Left lung (tissue), 10 donors: Measurements from ENCODE around the gene EIF4G3. TPM values are rescaled to one million over a fixed set of nuclear protein-coding genes. Genes with fewer than 3 reads are reported as not detected.
"Not testable (repeated sequence)": the region's sequence is repeated elsewhere in the genome, so short reads cannot be mapped to it uniquely, and the experiment has no call there.

Experiments used
- ATAC-seq: fragments of 200-7000 bp; cut with Tn5 transposase; one replicate; pipeline ENCODE4 v1.9.1; 2020; ENCODE audit warnings: moderate library complexity
- DNase-seq, 4 donors: peaks; one replicate each; pipeline ENCODE4 v3.0.0-alpha.2; 2013 to 2020
- H3K27ac ChIP-seq, 2 donors: fragments of 200-600 bp; sonication (generic) in 1 of 2; one replicate each; pipeline versions ENCODE4 v1.5.0 to v1.8.0; 2020 to 2021
- H3K27me3 ChIP-seq, 2 donors: fragments of 200-600 bp; sonication (generic) in 1 of 2; one replicate each; pipeline versions ENCODE4 v1.5.0 to v1.8.0; 2020 to 2021
- H3K36me3 ChIP-seq, 2 donors: fragments of 200-600 bp; sonication (generic) in 1 of 2; one replicate each; pipeline versions ENCODE4 v1.5.0 to v1.8.0; 2020 to 2021
- H3K4me1 ChIP-seq, 2 donors: fragments of 200-600 bp; one replicate each; pipeline ENCODE4 v1.8.0; 2021
- H3K4me3 ChIP-seq, 2 donors: fragments of 200-600 bp; sonication (generic) in 1 of 2; one replicate each; pipeline versions ENCODE4 v1.5.0 to v1.8.0; 2020 to 2021; ENCODE audit warnings: mild to moderate bottlenecking in 1 of 2
- H3K9me3 ChIP-seq, 2 donors: fragments of 200-600 bp; sonication (generic) in 1 of 2; one replicate each; pipeline versions ENCODE4 v1.5.0 to v1.8.0; 2020 to 2021
- CTCF ChIP-seq, 2 donors: fragments of 200-600 bp; sonication (generic) in 1 of 2; IDR thresholded peaks; one replicate each; pipeline versions ENCODE4 v1.5.0 to v1.8.0; 2021; ENCODE audit warnings: antibody characterized with exemption in 2 of 2
- intact Hi-C, 2 donors: fragments of 100-400 bp; cut with DNase I; formaldehyde crosslinking; loops; one replicate each; pipeline versions ENCODE4 v1.11.2 to v1.14.2; 2022
- polyA plus RNA-seq, 6 donors: library from polyadenylated mRNA; unstranded; fragments of 120-200 nt; gene quantifications; one replicate each; pipeline ENCODE4 v1.2.1, GENCODE V29; 2013; ENCODE audit not compliant: insufficient read length in 6 of 6
- total RNA-seq, 2 donors: library from RNA; stranded (reverse); fragmentation: NEBNext Ultra II Directional; extraction: Animal tissue kit (Norgen Biotek cat#: 25700); gene quantifications; one replicate each; pipeline ENCODE4 v1.2.1, GENCODE V29; 2021
- donor health status: DM: no; HTN: yes; CAD: no.
- donor health status: DM: no; HTN: no; CAD: no.

Gene EIF4G3
- total and polyA plus RNA-seq, 8 donors: 54.6 to 67.9 (median 61.7) TPM

GRCh38 chr1:21143138-21143537 is 33.6 kb downstream of the EIF4G3 start:
- H3K9me3 ChIP-seq: no peaks in the 10 kb centered on the region

GRCh38 chr1:21141030-21141429 is 35.7 kb downstream of the EIF4G3 start:
- no peak overlapping the region for H3K27ac ChIP-seq
- intact Hi-C loops: no loop called here
- DNase-seq (no peak), ATAC-seq (no peak)
- peaks cover 0 to 18% of the 10 kb centered on the region in 2 donors for H3K36me3 ChIP-seq
- H3K4me1 ChIP-seq: peaks cover 0 to 13% of the 10 kb centered on the region in 2 donors
- H3K4me3 ChIP-seq: no peak overlapping the region
- H3K9me3 ChIP-seq: no peaks in the 10 kb centered on the region
- TF ChIP-seq CTCF (IDR thresholded peaks at IDR 0.05): no peak
- H3K27me3 ChIP-seq: no peaks in the 10 kb centered on the region

More at GRCh38 chr1:21143138-21143537, 33.6 kb downstream of the EIF4G3 start:
- peaks cover 0 to 27% of the 10 kb centered on the region in 2 donors for H3K36me3 ChIP-seq
- no peak overlapping the region for H3K4me3 ChIP-seq
- no peak for DNase-seq
- intact Hi-C loops: no loop called here
- H3K27me3 ChIP-seq: no peaks in the 10 kb centered on the region
- H3K27ac ChIP-seq: no peak overlapping the region
- no peak for TF ChIP-seq CTCF (IDR thresholded peaks at IDR 0.05)
- no peak for ATAC-seq
- peaks cover 0 to 9% of the 10 kb centered on the region in 2 donors for H3K4me1 ChIP-seq

- H3K4me3 ChIP-seq: no peak overlapping the region
- no peak overlapping the region for H3K27ac ChIP-seq
- peaks cover 0 to 26% of the 10 kb centered on the region in 2 donors for H3K36me3 ChIP-seq
- H3K27me3 ChIP-seq: no peaks in the 10 kb centered on the region
- no peak for TF ChIP-seq CTCF (IDR thresholded peaks at IDR 0.05)
- intact Hi-C loops: no loop called here
- DNase-seq (no peak), ATAC-seq (no peak)
- no peaks in the 10 kb centered on the region for H3K9me3 ChIP-seq
- peaks cover 0 to 13% of the 10 kb centered on the region in 2 donors for H3K4me1 ChIP-seq
These were observed 37.1 kb downstream of the EIF4G3 start for GRCh38 chr1:21139601-21140000.

GRCh38 chr1:21136344-21136743 is 40.4 kb downstream of the EIF4G3 start:
- H3K4me3 ChIP-seq, intact Hi-C loops: not testable (repeated sequence)

GRCh38 chr1:21131200-21131599 is 45.5 kb downstream of the EIF4G3 start:
- no peaks in the 10 kb centered on the region for H3K9me3 ChIP-seq
- H3K27me3 ChIP-seq: no peaks in the 10 kb centered on the region
- intact Hi-C loops: no loop called here
- DNase-seq: no peak
- no peak overlapping the region for H3K4me3 ChIP-seq
- peaks cover 0 to 33% of the 10 kb centered on the region in 2 donors for H3K36me3 ChIP-seq
- H3K27ac ChIP-seq: no peak overlapping the region
- no peak for ATAC-seq
- TF ChIP-seq CTCF (IDR thresholded peaks at IDR 0.05): no peak
- H3K4me1 ChIP-seq: no peaks in the 10 kb centered on the region

More at GRCh38 chr1:21136344-21136743, 40.4 kb downstream of the EIF4G3 start:
- DNase-seq, H3K27ac ChIP-seq, H3K27me3 ChIP-seq, H3K9me3 ChIP-seq, ATAC-seq: not testable (repeated sequence)
- peaks cover 0 to 20% of the 10 kb centered on the region in 2 donors for H3K36me3 ChIP-seq
- peaks cover 0 to 13% of the 10 kb centered on the region in 2 donors for H3K4me1 ChIP-seq

GRCh38 chr1:21129407-21129806 is 47.3 kb downstream of the EIF4G3 start:
- H3K27ac ChIP-seq: no peak overlapping the region
- peaks cover 0 to 29% of the 10 kb centered on the region in 2 donors for H3K36me3 ChIP-seq
- no peak for ATAC-seq
- peaks cover 0 to 11% of the 10 kb centered on the region in 2 donors for H3K4me1 ChIP-seq
- DNase-seq: no peak
- no peak overlapping the region for H3K4me3 ChIP-seq
- H3K27me3 ChIP-seq: no peaks in the 10 kb centered on the region
- intact Hi-C loops: no loop called here
- TF ChIP-seq CTCF (IDR thresholded peaks at IDR 0.05): no peak
- no peaks in the 10 kb centered on the region for H3K9me3 ChIP-seq
